ENCODE results near the gene CDH10.
A peak's percentile ranks its signal among the peaks of the same experiment; 100 is the strongest.

The CDH10 gene

GRCh38 chr5:24643156-24643555 is 1.6 kb downstream of the CDH10 start:
- no peak for TF ChIP-seq CTCF (conservative IDR thresholded peaks at IDR 0.05; ENCODE audit: low read depth, low read length)
- H3K4me3 ChIP-seq (IDR thresholded peaks at IDR 0.05; ENCODE audit: insufficient read depth, low read depth, low read length) = no peak overlapping the region

GRCh38 chr5:24642022-24642421 is 2.8 kb downstream of the CDH10 start:
- Histone ChIP-seq H3K27ac (no peak overlapping the region), H3K79me2 (ENCODE audit: insufficient read depth, low read depth) (no peaks in the 10 kb centered on the region), H3K36me3 (ENCODE audit: insufficient read depth) (no peaks in the 10 kb centered on the region), H3K27me3 (ENCODE audit: insufficient read depth, low read depth) (no peaks in the 10 kb centered on the region), H3K4me1 (ENCODE audit: low read depth, poor library complexity, severe bottlenecking) (no peaks in the 10 kb centered on the region), H3K9ac (no peak overlapping the region), H2AFZ (ENCODE audit: low read depth) (no peak overlapping the region), H4K20me1 (ENCODE audit: insufficient read depth) (no peaks in the 10 kb centered on the region), H3K4me2 (no peak overlapping the region), H3K4me3 (IDR thresholded peaks at IDR 0.05; ENCODE audit: insufficient read depth, low read depth, low read length) (no peak overlapping the region)
- TF ChIP-seq CTCF (conservative IDR thresholded peaks at IDR 0.05; ENCODE audit: low read depth, low read length) = no peak; the same call in 1 of the 2 replicates

More at GRCh38 chr5:24643156-24643555, 1.6 kb downstream of the CDH10 start:
- Histone ChIP-seq H3K9ac (no peak overlapping the region), H4K20me1 (ENCODE audit: insufficient read depth) (no peaks in the 10 kb centered on the region), H3K4me1 (ENCODE audit: low read depth, poor library complexity, severe bottlenecking) (no peaks in the 10 kb centered on the region), H2AFZ (ENCODE audit: low read depth) (no peak overlapping the region), H3K36me3 (ENCODE audit: insufficient read depth) (no peaks in the 10 kb centered on the region), H3K4me2 (no peak overlapping the region), H3K27ac (no peak overlapping the region), H3K79me2 (ENCODE audit: insufficient read depth, low read depth) (no peaks in the 10 kb centered on the region), H3K27me3 (ENCODE audit: insufficient read depth, low read depth) (no peaks in the 10 kb centered on the region)

- H2AFZ ChIP-seq (ENCODE audit: low read depth) = no peak overlapping the region
- H3K4me1 ChIP-seq (ENCODE audit: low read depth, poor library complexity, severe bottlenecking) = no peaks in the 10 kb centered on the region
- no peaks in the 10 kb centered on the region for H4K20me1 ChIP-seq (ENCODE audit: insufficient read depth)
- H3K4me3 ChIP-seq (IDR thresholded peaks at IDR 0.05; ENCODE audit: insufficient read depth, low read depth, low read length) = no peak overlapping the region
- H3K9ac ChIP-seq = no peak overlapping the region
- H3K27me3 ChIP-seq (ENCODE audit: insufficient read depth, low read depth) = no peaks in the 10 kb centered on the region
- no peak overlapping the region for H3K4me2 ChIP-seq
- TF ChIP-seq CTCF (conservative IDR thresholded peaks at IDR 0.05; ENCODE audit: low read depth, low read length) = no peak
- H3K36me3 ChIP-seq (ENCODE audit: insufficient read depth) = no peaks in the 10 kb centered on the region
- no peaks in the 10 kb centered on the region for H3K79me2 ChIP-seq (ENCODE audit: insufficient read depth, low read depth)
- H3K27ac ChIP-seq = no peak overlapping the region
Measured at GRCh38 chr5:24635209-24635608, 9.6 kb downstream of the CDH10 start.

GRCh38 chr5:24633715-24634325 is 11.0 kb downstream of the CDH10 start:
- Histone ChIP-seq H3K27ac (no peak overlapping the region), H2AFZ (ENCODE audit: low read depth) (no peak overlapping the region), H3K27me3 (ENCODE audit: insufficient read depth, low read depth) (no peaks in the 10 kb centered on the region), H3K36me3 (ENCODE audit: insufficient read depth) (no peaks in the 10 kb centered on the region), H3K9ac (no peak overlapping the region), H3K4me2 (no peak overlapping the region), H3K4me3 (IDR thresholded peaks at IDR 0.05; ENCODE audit: insufficient read depth, low read depth, low read length) (no peak overlapping the region), H3K4me1 (ENCODE audit: low read depth, poor library complexity, severe bottlenecking) (no peaks in the 10 kb centered on the region), H3K79me2 (ENCODE audit: insufficient read depth, low read depth) (no peaks in the 10 kb centered on the region), H4K20me1 (ENCODE audit: insufficient read depth) (no peaks in the 10 kb centered on the region)
- TF ChIP-seq CTCF (conservative IDR thresholded peaks at IDR 0.05; ENCODE audit: low read depth, low read length) = peak; percentile 79
